Ovary (tissue), 9 donors: ENCODE results near the gene CEP112. TPM values are rescaled to one million over a fixed set of nuclear protein-coding genes. Genes with fewer than 3 reads are reported as not detected.

Source experiments
- DNase-seq, 5 donors: peaks; one replicate each; pipeline ENCODE4 v3.0.0-alpha.2; 2019 to 2020
- H3K27ac ChIP-seq, 2 donors: fragments of 200-600 bp; one replicate each; pipeline versions ENCODE4 v1.5.1 to v1.8.0; 2019 to 2022
- H3K27me3 ChIP-seq: fragments of 200-600 bp; one replicate; pipeline ENCODE4 v1.8.0; 2022
- H3K36me3 ChIP-seq: fragments of 200-600 bp; sonication (generic); one replicate; pipeline ENCODE4 v1.5.1; 2019
- H3K4me1 ChIP-seq: one replicate; pipeline ENCODE4 v1.8.1; 2013; ENCODE audit warnings: mild to moderate bottlenecking, moderate library complexity; ENCODE audit not compliant: insufficient read depth
- H3K4me3 ChIP-seq: fragments of 200-600 bp; sonication (generic); one replicate; pipeline ENCODE4 v1.5.1; 2017
- H3K9me3 ChIP-seq, 2 donors: fragments of 200-600 bp in 1 of 2; sonication (generic) in 1 of 2; one replicate each; pipeline versions ENCODE4 v1.5.1 to v1.8.1; 2013 to 2019; ENCODE audit warnings: mild to moderate bottlenecking in 1 of 2, moderate library complexity in 1 of 2
- EP300 ChIP-seq: sonication (generic); formaldehyde crosslinking; IDR thresholded peaks from one replicate; pipeline ENCODE4 v1.6.1; 2017; ENCODE audit warnings: antibody characterized with exemption
- POLR2A ChIP-seq: fragments of 450-650 bp; IDR thresholded peaks from one replicate; pipeline ENCODE4 v1.6.1; 2017; ENCODE audit warnings: antibody characterized with exemption, mild to moderate bottlenecking, moderate library complexity
- WGBS, 3 donors: extraction: QIAGEN DNeasy Blood & Tissue Kit in 1 of 3; methylation state at CpG; one replicate each; pipeline versions ENCODE4 v1.1.5 to v1.1.7; 2013 to 2017; 5-methylcytosine and 5-hydroxymethylcytosine counted together
- intact Hi-C, 4 donors: fragments of 100-400 bp; cut with DNase I; formaldehyde crosslinking; loops; one replicate each; pipeline versions ENCODE4 v1.11.0 to v1.15.1; 2022 to 2023
- polyA plus RNA-seq, 2 donors: library from polyadenylated mRNA; stranded (reverse); fragments of 200-250 nt in 1 of 2; fragments of 350-450 nt in 1 of 2; fragmentation: Illumina TruSeq in 1 of 2; extraction: RNeasy Lipid Tissue Mini Kit (QIAGEN cat#74804) in 1 of 2; gene quantifications; one replicate each; pipeline ENCODE4 v1.2.3, GENCODE V29; 2013 to 2014
- total RNA-seq, 7 donors: library from RNA; depleted of rRNA in 2 of 7; stranded (reverse); fragments of >200 nt in 2 of 7; fragmentation: NEBNext Ultra II Directional in 3 of 7; extraction: Animal tissue kit (Norgen Biotek cat#: 25700) in 3 of 7; gene quantifications; one replicate each; pipeline versions ENCODE4 v1.1.0 to v1.2.4, GENCODE V29; 2016 to 2023
- TF ChIP-seq, protein P1 (sequence below), 3 donors: fragments of 450-650 bp in 2 of 3; fragments of 200-600 bp in 1 of 3; IDR thresholded peaks; one replicate each; pipeline versions ENCODE4 v1.5.1 to v1.8.0; 2016 to 2022; ENCODE audit warnings: antibody characterized with exemption in 3 of 3, mild to moderate bottlenecking in 1 of 3
- donor health status: DM: no; HTN: no; CAD: no; lungs with moderate emphysema.
- donor health status: DM: no; HTN: no; CAD: no.
- donor health status: Bipolar disorder and iron deficiency.
- donor health status: DM: yes; HTN: yes; CAD: no.
- donor health status: DM: no; HTN: no; CAD: no.
- donor health status: DM: yes; HTN: yes; CAD: no.

CEP112 gene
- total and polyA plus RNA-seq, 9 donors = 9.3 to 25.5 (median 16.9) TPM

DNA sequence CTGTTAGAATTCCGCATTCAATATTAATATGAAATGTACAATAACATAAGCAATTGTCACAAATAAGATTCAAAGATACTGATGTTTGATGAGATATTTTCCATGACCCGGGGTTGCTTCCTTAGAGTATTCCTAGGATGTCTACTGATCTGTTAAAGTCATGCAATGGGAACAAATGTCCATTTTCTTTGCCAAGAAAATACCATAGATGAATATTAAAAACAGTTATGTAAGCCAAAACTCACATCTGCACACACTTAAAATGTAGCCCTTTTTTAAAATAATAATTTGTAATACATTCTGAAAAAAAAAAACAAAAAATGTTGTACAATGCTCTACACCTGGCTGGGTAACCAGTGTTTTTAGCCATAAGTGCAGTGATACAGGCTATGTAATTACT lies 371.1 kb downstream of the CEP112 start:
- intact Hi-C loops = loop anchor here in 1 of 4 donors (10.0 kb wide), 1 partner anchor 54 kb away; no protein-coding TSS in a partner anchor

DNA sequence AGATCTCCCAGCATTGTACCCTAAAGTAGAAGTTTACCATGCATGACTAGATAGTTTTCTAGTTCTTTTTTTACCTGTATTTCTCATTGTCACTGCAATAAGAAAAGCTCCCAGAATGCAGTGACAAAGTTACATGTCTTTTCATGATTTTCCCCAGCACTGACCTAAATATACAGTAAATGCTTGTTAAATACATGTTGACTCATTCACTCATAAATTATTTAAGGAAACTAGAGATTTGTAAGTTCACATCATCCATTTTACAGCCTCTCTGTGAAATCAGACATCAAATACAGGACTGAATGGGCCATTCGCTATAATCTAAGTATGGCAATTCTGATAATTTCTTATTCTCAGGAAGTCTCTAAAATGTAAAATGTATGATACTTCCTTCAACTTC lies 371.6 kb downstream of the CEP112 start:
- TF ChIP-seq EP300 (no peak), POLR2A (no peak)
- TF ChIP-seq, protein P1, sequence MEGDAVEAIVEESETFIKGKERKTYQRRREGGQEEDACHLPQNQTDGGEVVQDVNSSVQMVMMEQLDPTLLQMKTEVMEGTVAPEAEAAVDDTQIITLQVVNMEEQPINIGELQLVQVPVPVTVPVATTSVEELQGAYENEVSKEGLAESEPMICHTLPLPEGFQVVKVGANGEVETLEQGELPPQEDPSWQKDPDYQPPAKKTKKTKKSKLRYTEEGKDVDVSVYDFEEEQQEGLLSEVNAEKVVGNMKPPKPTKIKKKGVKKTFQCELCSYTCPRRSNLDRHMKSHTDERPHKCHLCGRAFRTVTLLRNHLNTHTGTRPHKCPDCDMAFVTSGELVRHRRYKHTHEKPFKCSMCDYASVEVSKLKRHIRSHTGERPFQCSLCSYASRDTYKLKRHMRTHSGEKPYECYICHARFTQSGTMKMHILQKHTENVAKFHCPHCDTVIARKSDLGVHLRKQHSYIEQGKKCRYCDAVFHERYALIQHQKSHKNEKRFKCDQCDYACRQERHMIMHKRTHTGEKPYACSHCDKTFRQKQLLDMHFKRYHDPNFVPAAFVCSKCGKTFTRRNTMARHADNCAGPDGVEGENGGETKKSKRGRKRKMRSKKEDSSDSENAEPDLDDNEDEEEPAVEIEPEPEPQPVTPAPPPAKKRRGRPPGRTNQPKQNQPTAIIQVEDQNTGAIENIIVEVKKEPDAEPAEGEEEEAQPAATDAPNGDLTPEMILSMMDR (IDR thresholded peaks at IDR 0.05) = no peak
- intact Hi-C loops = loop anchor here in 1 of 4 donors (10.0 kb wide), 1 partner anchor 54 kb away; no protein-coding TSS in a partner anchor
- Histone ChIP-seq H3K4me1 (no peaks in the 10 kb centered on the region), H3K9me3 (no peaks in the 10 kb centered on the region), H3K27me3 (no peaks in the 10 kb centered on the region), H3K27ac (no peak overlapping the region), H3K4me3 (no peak overlapping the region), H3K36me3 (no peaks in the 10 kb centered on the region)
- 97 to 98% (median 98%) methylated on average over 1 of the region's 1 CpG for WGBS, 3 donors
- no peak for DNase-seq

More for the DNA sequence above, 371.1 kb downstream of the CEP112 start:
- Histone ChIP-seq H3K9me3 (no peaks in the 10 kb centered on the region), H3K36me3 (no peaks in the 10 kb centered on the region), H3K27me3 (no peaks in the 10 kb centered on the region), H3K27ac (no peak overlapping the region), H3K4me1 (no peaks in the 10 kb centered on the region), H3K4me3 (no peak overlapping the region)
- no peak for DNase-seq
- no peak for TF ChIP-seq EP300
- TF ChIP-seq POLR2A = no peak
- TF ChIP-seq, protein P1 (IDR thresholded peaks at IDR 0.05) = no peak
- WGBS, 3 donors = 88 to 95% (median 92%) methylated on average over 2 of the region's 2 CpGs

DNA sequence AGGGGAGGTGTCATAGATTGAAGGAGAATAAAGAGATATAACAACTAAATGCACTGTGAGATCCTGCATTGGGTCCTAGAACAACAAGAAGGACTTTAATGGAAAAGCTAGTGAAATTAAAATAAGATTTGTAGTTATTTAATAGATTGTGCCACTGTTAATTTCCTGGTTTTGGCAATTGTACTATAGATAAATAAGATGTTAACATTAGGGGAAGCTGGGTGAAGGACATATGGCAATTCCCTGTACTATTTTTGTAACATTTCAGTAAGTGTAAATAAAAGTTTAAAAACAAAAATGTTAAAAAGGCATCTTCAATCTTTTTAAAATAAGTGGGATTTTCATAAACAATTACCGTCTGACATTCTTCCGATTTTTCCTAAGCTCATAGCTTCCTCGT lies 372.1 kb downstream of the CEP112 start:
- Histone ChIP-seq H3K4me3 (no peak overlapping the region), H3K36me3 (no peaks in the 10 kb centered on the region), H3K27ac (no peak overlapping the region), H3K9me3 (no peaks in the 10 kb centered on the region), H3K4me1 (no peaks in the 10 kb centered on the region), H3K27me3 (no peaks in the 10 kb centered on the region)
- DNase-seq = no peak
- intact Hi-C loops = loop anchor here in 1 of 4 donors (10.0 kb wide), 1 partner anchor 55 kb away; no protein-coding TSS in a partner anchor
- 16 to 40% (median 34%) methylated on average over 3 of the region's 3 CpGs for WGBS, 3 donors
- TF ChIP-seq, protein P1 (IDR thresholded peaks at IDR 0.05) = no peak
- TF ChIP-seq EP300 (no peak), POLR2A (no peak)

DNA sequence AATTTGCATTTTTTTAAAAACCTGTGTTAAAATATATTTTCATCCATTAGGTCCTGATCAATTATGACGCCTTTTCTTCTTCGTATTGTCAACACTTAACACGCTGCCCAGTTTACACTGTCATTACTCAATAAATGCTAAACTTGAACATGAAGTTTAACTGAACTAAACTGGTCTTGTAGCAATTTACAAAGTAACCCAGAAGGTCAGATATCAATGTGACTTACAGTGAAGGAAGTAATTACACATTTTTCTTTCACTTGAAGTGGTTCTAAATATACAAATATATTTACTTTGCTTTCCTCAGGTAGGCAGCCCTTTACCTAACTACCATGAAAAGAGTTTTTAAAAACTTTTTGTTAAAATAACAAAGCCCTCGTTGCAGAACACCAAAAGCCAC lies 374.0 kb downstream of the CEP112 start:
- WGBS, 3 donors = 81 to 88% (median 84%) methylated on average over 4 of the region's 4 CpGs

More for the DNA sequence above, 374.0 kb downstream of the CEP112 start:
- H3K27ac ChIP-seq = no peak overlapping the region
- no peaks in the 10 kb centered on the region for H3K27me3 ChIP-seq
- no peak overlapping the region for H3K4me3 ChIP-seq
- intact Hi-C loops = no loop called here
- no peak for DNase-seq
- H3K4me1 ChIP-seq = no peaks in the 10 kb centered on the region
- no peaks in the 10 kb centered on the region for H3K9me3 ChIP-seq
- no peaks in the 10 kb centered on the region for H3K36me3 ChIP-seq
- TF ChIP-seq POLR2A (no peak), EP300 (no peak)
- TF ChIP-seq, protein P1 (IDR thresholded peaks at IDR 0.05) = no peak
